Stimulated activated CD8-positive, alpha-beta memory T cell treated with anti-CD3 and anti-CD28 coated beads, Interleukin-4, amount 100 ng/mL, for 1 hour (primary cell): ENCODE measurements around the gene FUBP3.

Experiments
- DNase-seq, 2 donors: peaks; one replicate each; pipeline ENCODE4 v3.0.0-alpha.2; 2020; ENCODE audit warnings: low read depth in 2 of 2, low spot score in 1 of 2

FUBP3 gene

GRCh38 chr9:130606887-130607600 lies 27.7 kb downstream of the FUBP3 start:
- no peak for DNase-seq

DNA sequence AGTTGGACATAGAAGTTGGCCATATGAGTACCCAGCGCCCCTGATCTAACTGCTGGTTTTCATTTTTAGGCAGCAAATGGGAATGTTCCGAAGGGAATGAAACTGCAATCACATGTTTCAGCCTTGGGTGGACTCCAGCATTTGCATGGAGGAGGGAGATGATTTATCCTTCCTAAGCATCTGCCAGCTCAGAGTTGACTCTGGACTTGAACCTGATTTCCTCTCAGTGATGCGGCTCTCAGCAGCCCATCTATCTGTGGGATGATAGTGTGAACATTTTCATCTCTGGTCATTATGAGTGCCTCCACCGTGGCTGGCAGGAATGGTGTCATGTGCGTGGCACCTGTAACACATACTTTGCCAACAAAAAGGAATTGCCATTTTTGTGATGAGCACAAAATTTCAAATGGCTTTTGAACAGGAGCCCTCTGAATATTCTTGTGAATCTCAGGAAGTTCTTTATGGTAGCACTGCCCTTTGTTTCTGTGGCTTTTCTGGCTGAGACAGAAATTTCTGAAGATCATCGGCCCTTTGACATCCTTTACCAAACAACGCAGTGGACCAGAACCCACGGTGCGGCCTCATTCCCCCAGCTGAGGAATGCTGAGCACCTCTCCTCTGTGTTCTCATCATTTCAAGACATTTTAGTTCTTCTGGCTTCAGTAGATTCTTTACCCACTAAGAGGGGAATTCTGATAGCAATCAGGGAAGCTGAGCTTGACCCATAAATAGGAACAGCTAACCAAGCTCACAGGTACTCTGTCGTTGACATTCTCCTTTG lies 28.5 kb downstream of the FUBP3 start:
- DNase-seq = no peak

GRCh38 chr9:130608554-130609134 lies 29.3 kb downstream of the FUBP3 start:
- no peak for DNase-seq

- DNase-seq = no peak
Observed at GRCh38 chr9:130609163-130609562, 29.8 kb downstream of the FUBP3 start.

- DNase-seq = no peak
Observed at GRCh38 chr9:130610862-130611707, 31.7 kb downstream of the FUBP3 start.

GRCh38 chr9:130616451-130616850 lies 37.1 kb downstream of the FUBP3 start:
- no peak for DNase-seq

DNA sequence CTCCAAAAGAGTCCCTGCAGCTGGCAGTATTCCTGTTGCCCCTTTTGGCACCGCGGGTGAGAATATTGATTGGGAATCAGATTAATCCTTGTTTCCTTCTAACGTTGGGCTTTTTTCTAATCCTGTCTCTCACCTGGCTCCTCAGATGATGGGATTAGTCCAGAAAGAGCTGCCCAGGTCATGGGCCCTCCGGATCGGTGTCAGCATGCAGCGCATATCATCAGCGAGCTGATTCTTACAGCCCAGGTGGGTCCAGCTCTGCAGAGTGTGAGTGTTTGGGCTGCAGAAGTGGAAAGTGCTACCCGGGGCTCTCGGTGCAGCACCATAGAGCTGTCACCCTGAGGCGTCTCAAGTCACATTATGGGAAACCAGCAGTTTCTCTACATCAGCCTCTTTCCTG lies 44.1 kb downstream of the FUBP3 start:
- no peak for DNase-seq

DNA sequence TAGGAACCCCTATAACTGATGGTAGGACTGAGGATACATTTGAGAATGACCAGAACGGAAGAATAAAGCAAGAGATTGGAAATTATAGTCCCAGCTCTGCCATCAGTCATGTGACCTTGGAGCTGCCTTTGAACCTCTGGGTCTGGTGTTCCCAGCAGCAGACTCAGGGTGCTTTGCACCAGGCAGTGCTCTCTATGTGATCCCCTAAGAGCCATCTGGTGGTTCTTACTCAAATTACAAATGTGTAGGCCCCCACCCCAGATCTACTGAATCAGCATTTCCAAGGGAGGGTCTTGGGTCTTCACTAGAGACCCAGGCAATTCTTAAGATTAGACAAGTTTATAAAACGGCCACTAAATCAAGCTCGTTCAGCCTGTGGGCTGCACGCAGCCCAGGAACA lies 44.8 kb downstream of the FUBP3 start:
- DNase-seq = no peak

GRCh38 chr9:130626249-130626996 lies 47.0 kb downstream of the FUBP3 start:
- DNase-seq = no peak

DNA sequence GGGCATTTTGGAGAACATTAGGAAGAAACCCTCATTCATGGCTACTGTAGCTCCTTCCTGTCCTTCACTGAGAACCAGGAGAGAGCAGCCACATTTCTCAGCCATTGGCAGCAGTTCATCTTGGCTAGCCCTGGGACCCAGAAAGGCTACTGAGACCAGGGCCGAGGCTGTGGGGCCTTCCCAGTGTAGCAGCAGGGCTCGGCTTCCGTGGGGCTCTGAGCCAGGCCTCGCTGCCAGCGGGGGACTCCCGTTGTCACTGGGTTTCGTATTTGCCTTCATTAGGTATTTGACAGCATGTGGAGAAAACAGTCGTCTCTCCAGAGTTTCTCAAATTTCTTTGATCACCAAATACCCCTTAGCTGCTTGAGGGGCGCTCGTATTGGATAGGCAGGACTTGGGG lies 47.7 kb downstream of the FUBP3 start:
- no peak for DNase-seq

- no peak for DNase-seq
Observed at GRCh38 chr9:130627896-130628792, 48.8 kb downstream of the FUBP3 start.

GRCh38 chr9:130629443-130630070 lies 50.2 kb downstream of the FUBP3 start:
- no peak for DNase-seq

DNA sequence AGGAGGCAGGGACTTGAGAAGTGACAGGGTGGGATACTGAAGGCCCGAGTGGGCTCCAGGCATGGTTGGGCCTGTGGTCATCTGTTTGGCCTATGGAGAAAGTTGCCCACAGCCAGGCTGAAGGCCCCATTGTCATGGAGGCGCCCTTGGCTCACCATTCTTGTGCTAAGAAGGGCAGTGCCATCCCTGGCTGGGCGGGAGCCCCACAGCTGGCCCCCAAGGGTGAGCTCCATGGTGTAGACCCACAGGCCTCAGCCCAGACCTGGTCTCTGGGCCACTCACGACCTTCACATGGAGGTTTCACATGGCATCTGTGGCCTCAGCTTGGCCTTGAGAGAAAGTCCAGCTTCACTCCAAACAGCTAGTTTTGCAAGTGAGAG lies 50.7 kb downstream of the FUBP3 start:
- no peak for DNase-seq

- no peak for DNase-seq
Observed at GRCh38 chr9:130630506-130631330, 51.3 kb downstream of the FUBP3 start.

DNA sequence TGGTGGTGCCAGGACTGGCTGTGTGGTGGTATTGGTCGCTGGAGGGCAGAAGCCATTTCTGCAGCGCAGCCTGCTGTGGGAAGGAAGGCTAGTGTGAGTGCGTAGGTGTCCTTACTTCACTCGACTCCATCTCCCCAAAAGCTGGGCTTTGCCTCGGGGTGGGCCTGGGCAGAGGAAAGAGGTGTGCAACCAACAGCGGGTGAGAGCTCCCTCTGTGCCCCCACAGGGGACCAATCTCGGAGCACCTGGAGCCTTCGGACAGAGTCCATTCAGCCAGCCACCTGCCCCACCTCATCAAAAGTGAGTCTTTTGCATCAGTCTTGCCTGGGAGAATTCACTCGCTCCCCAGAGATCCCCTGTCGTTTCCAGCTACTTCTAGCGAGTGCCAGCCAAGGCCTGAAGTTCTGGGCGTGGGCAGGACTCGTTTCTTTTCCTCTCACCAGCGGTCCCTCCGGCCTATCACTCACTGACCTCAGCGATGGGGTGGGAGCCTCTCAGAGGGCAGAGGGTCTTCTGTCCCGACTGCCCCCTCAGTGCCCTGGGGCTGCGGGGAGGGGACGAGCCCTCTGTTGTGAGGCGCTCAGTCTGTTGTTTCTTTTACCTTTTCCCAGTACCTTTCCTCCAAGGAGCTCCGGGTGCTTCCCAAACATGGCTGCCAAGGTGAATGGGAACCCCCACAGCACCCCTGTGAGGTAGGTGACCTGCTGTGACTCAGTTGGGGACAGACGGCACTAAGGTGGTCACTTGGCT lies 52.1 kb downstream of the FUBP3 start:
- no peak for DNase-seq

- no peak for DNase-seq
Observed at GRCh38 chr9:130632081-130632710, 52.8 kb downstream of the FUBP3 start.

- DNase-seq = no peak
Observed at GRCh38 chr9:130632841-130633240, 53.5 kb downstream of the FUBP3 start.
